Measurements from ENCODE around the gene COG4. TPM values are rescaled to one million over a fixed set of nuclear protein-coding genes. Genes with fewer than 3 reads are reported as not detected.

Gene COG4
- total RNA-seq, 1 experiment from 2014 or later: 45.4 TPM

DNA sequence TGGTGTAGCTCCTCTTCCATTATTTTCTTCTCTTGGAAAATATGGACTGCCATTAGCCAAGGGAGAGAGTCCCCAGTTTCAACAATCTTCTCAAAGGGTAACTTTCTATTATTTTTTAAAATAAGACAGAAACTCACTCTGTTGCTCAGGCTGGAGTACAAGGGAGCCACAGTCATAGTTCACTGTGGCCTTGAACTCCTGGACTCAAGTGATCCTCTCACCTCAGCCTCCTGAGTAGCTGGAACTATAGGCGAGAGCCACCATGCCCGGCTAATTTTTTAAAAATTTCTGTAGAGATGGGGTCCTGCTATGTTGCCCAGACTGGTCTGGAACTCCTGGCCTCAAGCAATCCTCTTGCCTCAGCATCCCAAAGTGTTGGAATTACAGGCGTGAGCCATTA, 13.1 kb downstream of the COG4 start:
- H3K4me1 ChIP-seq (ENCODE audit: control insufficient read depth, insufficient read depth, low read length): no peaks in the 10 kb centered on the region
- H3K27ac ChIP-seq (ENCODE audit: low read length): no peak overlapping the region
- peaks cover 15% of the 10 kb centered on the region; the same call in 1 of the 2 replicates for H3K36me3 ChIP-seq (ENCODE audit: control insufficient read depth, insufficient read depth, low read length)
- ATAC-seq (no peak), DNase-seq (ENCODE audit: low read depth, low spot score) (no peak)
- no peak overlapping the region for H3K4me3 ChIP-seq (ENCODE audit: low read depth in 2 of 2, low read length in 2 of 2)
- TF ChIP-seq, protein P1, sequence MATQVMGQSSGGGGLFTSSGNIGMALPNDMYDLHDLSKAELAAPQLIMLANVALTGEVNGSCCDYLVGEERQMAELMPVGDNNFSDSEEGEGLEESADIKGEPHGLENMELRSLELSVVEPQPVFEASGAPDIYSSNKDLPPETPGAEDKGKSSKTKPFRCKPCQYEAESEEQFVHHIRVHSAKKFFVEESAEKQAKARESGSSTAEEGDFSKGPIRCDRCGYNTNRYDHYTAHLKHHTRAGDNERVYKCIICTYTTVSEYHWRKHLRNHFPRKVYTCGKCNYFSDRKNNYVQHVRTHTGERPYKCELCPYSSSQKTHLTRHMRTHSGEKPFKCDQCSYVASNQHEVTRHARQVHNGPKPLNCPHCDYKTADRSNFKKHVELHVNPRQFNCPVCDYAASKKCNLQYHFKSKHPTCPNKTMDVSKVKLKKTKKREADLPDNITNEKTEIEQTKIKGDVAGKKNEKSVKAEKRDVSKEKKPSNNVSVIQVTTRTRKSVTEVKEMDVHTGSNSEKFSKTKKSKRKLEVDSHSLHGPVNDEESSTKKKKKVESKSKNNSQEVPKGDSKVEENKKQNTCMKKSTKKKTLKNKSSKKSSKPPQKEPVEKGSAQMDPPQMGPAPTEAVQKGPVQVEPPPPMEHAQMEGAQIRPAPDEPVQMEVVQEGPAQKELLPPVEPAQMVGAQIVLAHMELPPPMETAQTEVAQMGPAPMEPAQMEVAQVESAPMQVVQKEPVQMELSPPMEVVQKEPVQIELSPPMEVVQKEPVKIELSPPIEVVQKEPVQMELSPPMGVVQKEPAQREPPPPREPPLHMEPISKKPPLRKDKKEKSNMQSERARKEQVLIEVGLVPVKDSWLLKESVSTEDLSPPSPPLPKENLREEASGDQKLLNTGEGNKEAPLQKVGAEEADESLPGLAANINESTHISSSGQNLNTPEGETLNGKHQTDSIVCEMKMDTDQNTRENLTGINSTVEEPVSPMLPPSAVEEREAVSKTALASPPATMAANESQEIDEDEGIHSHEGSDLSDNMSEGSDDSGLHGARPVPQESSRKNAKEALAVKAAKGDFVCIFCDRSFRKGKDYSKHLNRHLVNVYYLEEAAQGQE (IDR thresholded peaks at IDR 0.05; ENCODE audit: insufficient read depth in 1 of 2, low read depth in 2 of 2, low read length in 1 of 2): no peak
- TF ChIP-seq POLR2AphosphoS5 (IDR thresholded peaks at IDR 0.05; ENCODE audit: low read depth, low read length) (no peak), TCF7L2 (IDR thresholded peaks at IDR 0.05; ENCODE audit: low read depth, low read length) (no peak), SIN3A (IDR thresholded peaks at IDR 0.05; ENCODE audit: borderline replicate concordance, insufficient read depth, low read depth, low read length) (no peak)
- TF ChIP-seq, protein P2, sequence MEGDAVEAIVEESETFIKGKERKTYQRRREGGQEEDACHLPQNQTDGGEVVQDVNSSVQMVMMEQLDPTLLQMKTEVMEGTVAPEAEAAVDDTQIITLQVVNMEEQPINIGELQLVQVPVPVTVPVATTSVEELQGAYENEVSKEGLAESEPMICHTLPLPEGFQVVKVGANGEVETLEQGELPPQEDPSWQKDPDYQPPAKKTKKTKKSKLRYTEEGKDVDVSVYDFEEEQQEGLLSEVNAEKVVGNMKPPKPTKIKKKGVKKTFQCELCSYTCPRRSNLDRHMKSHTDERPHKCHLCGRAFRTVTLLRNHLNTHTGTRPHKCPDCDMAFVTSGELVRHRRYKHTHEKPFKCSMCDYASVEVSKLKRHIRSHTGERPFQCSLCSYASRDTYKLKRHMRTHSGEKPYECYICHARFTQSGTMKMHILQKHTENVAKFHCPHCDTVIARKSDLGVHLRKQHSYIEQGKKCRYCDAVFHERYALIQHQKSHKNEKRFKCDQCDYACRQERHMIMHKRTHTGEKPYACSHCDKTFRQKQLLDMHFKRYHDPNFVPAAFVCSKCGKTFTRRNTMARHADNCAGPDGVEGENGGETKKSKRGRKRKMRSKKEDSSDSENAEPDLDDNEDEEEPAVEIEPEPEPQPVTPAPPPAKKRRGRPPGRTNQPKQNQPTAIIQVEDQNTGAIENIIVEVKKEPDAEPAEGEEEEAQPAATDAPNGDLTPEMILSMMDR (IDR thresholded peaks at IDR 0.05): no peak
- intact Hi-C loops (cut with micrococcal nuclease; ENCODE audit: unreplicated experiment) (no loop called here), in situ Hi-C loops (cut with HindIII; ENCODE audit: low pct_unique_long_range_greater_than_20kb, low sequenced_read_pairs) (no loop called here)
- H3K27me3 ChIP-seq (ENCODE audit: control insufficient read depth, insufficient read depth, low read length): no peaks in the 10 kb centered on the region
- no peaks in the 10 kb centered on the region for H3K9me3 ChIP-seq (ENCODE audit: control insufficient read depth, insufficient read depth, low read depth, low read length)
- no TSS peak for BruUV-seq (replicated peaks)
- ChIA-PET POLR2A (no interaction called here), CTCF (no interaction called here)

DNA sequence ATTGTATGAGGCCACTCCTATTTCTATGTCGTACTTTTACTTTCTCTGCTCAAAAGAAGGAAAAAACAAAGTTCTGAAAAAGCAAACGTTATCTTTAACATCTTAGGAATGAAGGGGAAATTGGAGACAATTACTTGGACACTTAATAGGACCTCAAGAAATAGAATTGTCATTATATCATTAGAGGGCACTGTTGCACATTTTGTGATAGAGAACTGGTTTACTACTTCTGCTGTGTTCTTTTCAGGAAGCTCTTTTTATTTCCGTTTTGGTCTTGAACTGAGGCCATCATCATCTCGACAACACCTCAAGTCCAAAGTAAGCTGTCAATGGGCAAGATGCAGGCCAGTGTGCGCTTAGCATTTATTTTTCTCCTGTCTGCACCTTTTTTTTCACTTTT, 14.6 kb downstream of the COG4 start:
- H3K4me3 ChIP-seq (ENCODE audit: low read depth in 2 of 2, low read length in 2 of 2): no peak overlapping the region
- no peaks in the 10 kb centered on the region for H3K27me3 ChIP-seq (ENCODE audit: control insufficient read depth, insufficient read depth, low read length)
- no peaks in the 10 kb centered on the region for H3K4me1 ChIP-seq (ENCODE audit: control insufficient read depth, insufficient read depth, low read length)
- in situ Hi-C loops (cut with HindIII; ENCODE audit: low pct_unique_long_range_greater_than_20kb, low sequenced_read_pairs) (no loop called here), intact Hi-C loops (cut with micrococcal nuclease; ENCODE audit: unreplicated experiment) (no loop called here)
- no peaks in the 10 kb centered on the region for H3K9me3 ChIP-seq (ENCODE audit: control insufficient read depth, insufficient read depth, low read depth, low read length)
- peaks cover 15% of the 10 kb centered on the region; the same call in 1 of the 2 replicates for H3K36me3 ChIP-seq (ENCODE audit: control insufficient read depth, insufficient read depth, low read length)
- ATAC-seq (no peak), DNase-seq (ENCODE audit: low read depth, low spot score) (no peak)
- CTCF ChIA-PET: interaction anchor here (0.7 kb wide), 1 partner anchor 52 kb away, joined by 3 read pairs; no protein-coding TSS in a partner anchor
- POLR2A ChIA-PET: no interaction called here
- BruUV-seq (replicated peaks): no TSS peak
- H3K27ac ChIP-seq (ENCODE audit: low read length): no peak overlapping the region
- TF ChIP-seq SIN3A (IDR thresholded peaks at IDR 0.05; ENCODE audit: borderline replicate concordance, insufficient read depth, low read depth, low read length) (no peak), POLR2AphosphoS5 (IDR thresholded peaks at IDR 0.05; ENCODE audit: low read depth, low read length) (no peak), TCF7L2 (IDR thresholded peaks at IDR 0.05; ENCODE audit: low read depth, low read length) (no peak)
- TF ChIP-seq, protein P2 (IDR thresholded peaks at IDR 0.05): no peak
- TF ChIP-seq, protein P1 (IDR thresholded peaks at IDR 0.05; ENCODE audit: insufficient read depth in 1 of 2, low read depth in 2 of 2, low read length in 1 of 2): no peak
